HFF-Myc (cell line): Measurements from ENCODE around the gene REXO4.
"Not testable (repeated sequence)": the region's sequence is repeated elsewhere in the genome, so short reads cannot be mapped to it uniquely, and the experiment has no call there.

Experiments
- DNase-seq: peaks from one replicate; pipeline ENCODE4 v3.0.0-alpha.2; 2011; ENCODE audit warnings: low read depth; ENCODE audit errors: extremely low read depth
- H3K4me3 ChIP-seq: replicated peaks from 2 replicates; pipeline ENCODE4 v1.5.1; 2011; ENCODE audit warnings: low read depth, mild to moderate bottlenecking, control low read depth, low read length
- CTCF ChIP-seq: IDR thresholded peaks from 2 replicates; pipeline ENCODE4 v1.5.1; 2012; ENCODE audit warnings: mild to moderate bottlenecking, low read depth, low read length, control low read depth; ENCODE audit errors: missing control alignments

The REXO4 gene

GRCh38 chr9:133383438-133383837, 34.4 kb downstream of the REXO4 start:
- no peak for DNase-seq
- H3K4me3 ChIP-seq, result no peak overlapping the region
- no peak for TF ChIP-seq CTCF

GRCh38 chr9:133382507-133383141, 35.2 kb downstream of the REXO4 start:
- no peak for TF ChIP-seq CTCF
- DNase-seq, result no peak
- H3K4me3 ChIP-seq, result no peak overlapping the region

GRCh38 chr9:133380734-133381133, 37.1 kb downstream of the REXO4 start:
- TF ChIP-seq CTCF, result no peak
- no peak for DNase-seq
- no peak overlapping the region for H3K4me3 ChIP-seq

- H3K4me3 ChIP-seq, result no peak overlapping the region
Measured at GRCh38 chr9:133379153-133380086, 38.4 kb downstream of the REXO4 start.

GRCh38 chr9:133378408-133378962, 39.3 kb downstream of the REXO4 start:
- TF ChIP-seq CTCF, result no peak
- H3K4me3 ChIP-seq, result no peak overlapping the region
- DNase-seq, result no peak

More at GRCh38 chr9:133379153-133380086, 38.4 kb downstream of the REXO4 start:
- TF ChIP-seq CTCF, result no peak
- no peak for DNase-seq

- no peak for TF ChIP-seq CTCF
- no peak overlapping the region for H3K4me3 ChIP-seq
- peak; percentile 30 for DNase-seq
Measured at GRCh38 chr9:133377721-133378216, 40.0 kb downstream of the REXO4 start.

- DNase-seq, H3K4me3 ChIP-seq: not testable (repeated sequence)
Measured at GRCh38 chr9:133377280-133377679, 40.5 kb downstream of the REXO4 start.
